OCI-LY7 (cell line): ENCODE measurements around the gene DICER1. TPM values are rescaled to one million over a fixed set of nuclear protein-coding genes. Genes with fewer than 3 reads are reported as not detected.

Experiments
- BruUV-seq: library from RNA; stranded (reverse); fragments of 400-500 nt; replicated peaks from 2 replicates; lab custom pipeline; 2021; lab: Mats Ljungman, UMichigan
- CTCF ChIA-PET: fragments of 300-600 bp; sonication (Branson Sonifier 250); formaldehyde crosslinking; loops from one replicate; lab custom pipeline; 2022; ENCODE audit warnings: antibody characterized with exemption; ENCODE audit not compliant: unreplicated experiment; lab: Charles Lee
- POLR2A ChIA-PET: fragments of 300-600 bp; sonication (Branson Sonifier 250); formaldehyde crosslinking; loops from one replicate; lab custom pipeline; 2022; ENCODE audit warnings: antibody characterized with exemption; lab: Charles Lee
- DNase-seq: peaks from one replicate; pipeline ENCODE4 v3.0.0-alpha.2; 2015; ENCODE audit warnings: low spot score
- H2AFZ ChIP-seq: fragments of 200-600 bp; sonication (generic), shearing (Covaris generic); 2 replicates; pipeline ENCODE4 v1.6.1; 2014; ENCODE audit warnings: mild to moderate bottlenecking, antibody characterized with exemption, low read length, moderate library complexity
- H3K27ac ChIP-seq: fragments of 200-600 bp; sonication (generic); 2 replicates; pipeline ENCODE4 v1.5.1; 2014; ENCODE audit warnings: mixed run types, low read depth, mild to moderate bottlenecking, moderate library complexity, low read length, inconsistent platforms; ENCODE audit not compliant: poor library complexity, severe bottlenecking
- H3K36me3 ChIP-seq: fragments of 200-600 bp; sonication (generic); 2 replicates; pipeline ENCODE4 v1.6.1; 2014; ENCODE audit warnings: mild to moderate bottlenecking, antibody characterized with exemption, low read length, moderate library complexity, mixed read lengths; ENCODE audit not compliant: insufficient read depth
- H3K4me1 ChIP-seq: fragments of 200-600 bp; sonication (generic); 2 replicates; pipeline ENCODE4 v1.5.1; 2014; ENCODE audit warnings: mild to moderate bottlenecking, low read length; ENCODE audit not compliant: insufficient read depth, poor library complexity, severe bottlenecking
- H3K4me2 ChIP-seq: fragments of 200-600 bp; sonication (generic); 2 replicates; pipeline ENCODE4 v1.6.1; 2014; ENCODE audit warnings: mild to moderate bottlenecking, low read length
- H3K4me3 ChIP-seq: fragments of 200-600 bp; sonication (generic); 2 replicates; pipeline ENCODE4 v1.5.1; 2014; ENCODE audit warnings: mild to moderate bottlenecking, low read depth, low read length; ENCODE audit not compliant: poor library complexity, severe bottlenecking
- H3K79me2 ChIP-seq: fragments of 200-600 bp; sonication (generic); 2 replicates; pipeline ENCODE4 v1.6.1; 2016; ENCODE audit warnings: low read depth, mild to moderate bottlenecking, low read length, moderate library complexity, mixed read lengths; ENCODE audit not compliant: insufficient read depth
- H3K9me2 ChIP-seq: fragments of 200-600 bp; sonication (generic); 2 replicates; pipeline ENCODE4 v1.6.1; 2016; ENCODE audit warnings: mild to moderate bottlenecking, low read length, mixed read lengths; ENCODE audit not compliant: insufficient read depth
- H3K9me3 ChIP-seq: fragments of 200-600 bp; sonication (generic); 2 replicates; pipeline ENCODE4 v1.6.1; 2014; ENCODE audit warnings: mild to moderate bottlenecking, mixed run types, low read length, mixed read lengths
- H4K20me1 ChIP-seq: fragments of 200-600 bp; sonication (generic); 2 replicates; pipeline ENCODE4 v1.6.1; 2014; ENCODE audit warnings: mild to moderate bottlenecking, antibody characterized with exemption, low read length, moderate library complexity, mixed read lengths; ENCODE audit not compliant: insufficient read depth
- CTCF ChIP-seq: fragments of 200-600 bp; sonication (generic); conservative IDR thresholded peaks from 2 replicates; pipeline ENCODE4 v1.5.1; 2014; ENCODE audit warnings: mild to moderate bottlenecking, antibody characterized with exemption, low read length, moderate library complexity, mixed read lengths
- EZH2phosphoT487 ChIP-seq: fragments of 200-600 bp; sonication (generic); IDR thresholded peaks from 2 replicates; pipeline ENCODE4 v1.6.1; 2018; ENCODE audit warnings: low read depth, borderline replicate concordance, mild to moderate bottlenecking, mixed run types, antibody characterized with exemption, low read length, moderate library complexity, mixed read lengths
- intact Hi-C: fragments of 100-400 bp; cut with micrococcal nuclease; formaldehyde crosslinking; loops from one replicate; pipeline ENCODE4 v1.10.0; 2022; ENCODE audit not compliant: unreplicated experiment
- total RNA-seq, 2 experiments: library from RNA; depleted of rRNA in 1 of 2; stranded (reverse); fragments of >200 nt in 1 of 2; shearing (Covaris generic) in 1 of 2; gene quantifications; 2 replicates each; pipeline ENCODE4 v1.2.3, GENCODE V29; 2014 to 2022

Gene DICER1
- total RNA-seq, 2 experiments from 2014 or later: 60.3 to 62.2 TPM

- H3K4me1 ChIP-seq: no peaks in the 10 kb centered on the region
- ChIA-PET POLR2A (no interaction called here), CTCF (no interaction called here)
These were observed 111.4 kb downstream of the DICER1 start for GRCh38 chr14:95045836-95046430.

GRCh38 chr14:95045106-95045701 is 112.1 kb downstream of the DICER1 start:
- TF ChIP-seq CTCF: no peak
- no peak for TF ChIP-seq EZH2phosphoT487
- no peak overlapping the region for H2AFZ ChIP-seq
- H3K9me3 ChIP-seq: no peaks in the 10 kb centered on the region
- no peaks in the 10 kb centered on the region for H3K9me2 ChIP-seq
- CTCF ChIA-PET: no interaction called here
- DNase-seq: no peak
- no peaks in the 10 kb centered on the region for H4K20me1 ChIP-seq
- no peaks in the 10 kb centered on the region for H3K4me1 ChIP-seq
- H3K36me3 ChIP-seq: no peaks in the 10 kb centered on the region
- no peak overlapping the region for H3K4me3 ChIP-seq
- POLR2A ChIA-PET: no interaction called here
- intact Hi-C loops: no loop called here
- H3K27ac ChIP-seq: no peak overlapping the region
- H3K79me2 ChIP-seq: no peaks in the 10 kb centered on the region
- no peak overlapping the region for H3K4me2 ChIP-seq
- BruUV-seq: no TSS peak

More at GRCh38 chr14:95045836-95046430, 111.4 kb downstream of the DICER1 start:
- no peak for TF ChIP-seq CTCF
- no peak for TF ChIP-seq EZH2phosphoT487
- no TSS peak for BruUV-seq
- Histone ChIP-seq H4K20me1 (no peaks in the 10 kb centered on the region), H3K4me3 (no peak overlapping the region), H3K27ac (no peak overlapping the region), H3K79me2 (no peaks in the 10 kb centered on the region), H3K36me3 (no peaks in the 10 kb centered on the region), H3K4me2 (no peak overlapping the region), H3K9me3 (no peaks in the 10 kb centered on the region), H3K9me2 (no peaks in the 10 kb centered on the region), H2AFZ (no peak overlapping the region)
- intact Hi-C loops: no loop called here
- DNase-seq: no peak

- BruUV-seq: no TSS peak
- TF ChIP-seq EZH2phosphoT487: no peak
- no peak for TF ChIP-seq CTCF
- DNase-seq: no peak
These were observed 112.7 kb downstream of the DICER1 start for GRCh38 chr14:95044463-95045105.

More at GRCh38 chr14:95044463-95045105, 112.7 kb downstream of the DICER1 start:
- ChIA-PET CTCF (no interaction called here), POLR2A (no interaction called here)
- H2AFZ ChIP-seq: no peak overlapping the region
- no peak overlapping the region for H3K27ac ChIP-seq
- intact Hi-C loops: no loop called here
- no peaks in the 10 kb centered on the region for H3K4me1 ChIP-seq
- no peaks in the 10 kb centered on the region for H3K79me2 ChIP-seq
- H3K4me2 ChIP-seq: no peak overlapping the region
- H3K36me3 ChIP-seq: no peaks in the 10 kb centered on the region
- no peaks in the 10 kb centered on the region for H3K9me3 ChIP-seq
- no peak overlapping the region for H3K4me3 ChIP-seq
- H3K9me2 ChIP-seq: no peaks in the 10 kb centered on the region
- no peaks in the 10 kb centered on the region for H4K20me1 ChIP-seq
